ENCODE data around the gene FASTK.

The FASTK gene

DNA sequence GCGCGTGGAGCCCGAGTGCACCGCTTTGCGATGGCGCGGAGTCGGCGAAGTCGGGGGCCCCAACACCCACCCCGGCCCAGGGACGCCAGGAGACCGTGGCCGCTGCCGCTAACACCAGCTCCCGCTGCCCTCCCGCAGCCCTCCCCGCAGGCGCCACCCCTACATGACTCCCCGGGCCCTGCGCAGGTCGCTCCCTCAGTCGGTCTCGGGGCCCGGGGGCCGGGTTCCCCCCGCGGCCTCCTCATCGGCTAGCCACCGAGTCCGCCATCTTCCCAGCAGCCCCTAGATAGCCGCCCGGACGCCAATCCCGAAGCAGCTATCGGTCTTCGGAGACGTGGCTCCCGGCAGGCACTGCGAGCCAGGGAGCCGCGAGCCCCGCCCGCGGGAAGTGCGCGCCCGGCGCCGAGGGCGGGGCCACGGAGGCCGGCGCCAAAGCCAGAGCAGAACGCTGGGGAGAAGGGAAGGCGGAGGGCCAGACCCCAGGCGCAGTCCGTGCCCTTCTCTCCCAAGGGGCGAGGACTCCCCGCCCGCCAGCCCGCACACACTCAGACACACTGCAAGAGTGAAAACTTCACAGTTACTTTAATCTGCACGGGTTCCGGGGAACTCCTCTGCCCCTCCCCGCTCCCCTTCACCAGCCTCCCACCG, at the start of gene FASTK:
TSS of gene FASTK (minus strand) at position 288 of the 648 bp plus-strand sequence. CDS start at position 245, 43 bp downstream.
- DNase-seq: peak; percentile 23 to 53

DNA sequence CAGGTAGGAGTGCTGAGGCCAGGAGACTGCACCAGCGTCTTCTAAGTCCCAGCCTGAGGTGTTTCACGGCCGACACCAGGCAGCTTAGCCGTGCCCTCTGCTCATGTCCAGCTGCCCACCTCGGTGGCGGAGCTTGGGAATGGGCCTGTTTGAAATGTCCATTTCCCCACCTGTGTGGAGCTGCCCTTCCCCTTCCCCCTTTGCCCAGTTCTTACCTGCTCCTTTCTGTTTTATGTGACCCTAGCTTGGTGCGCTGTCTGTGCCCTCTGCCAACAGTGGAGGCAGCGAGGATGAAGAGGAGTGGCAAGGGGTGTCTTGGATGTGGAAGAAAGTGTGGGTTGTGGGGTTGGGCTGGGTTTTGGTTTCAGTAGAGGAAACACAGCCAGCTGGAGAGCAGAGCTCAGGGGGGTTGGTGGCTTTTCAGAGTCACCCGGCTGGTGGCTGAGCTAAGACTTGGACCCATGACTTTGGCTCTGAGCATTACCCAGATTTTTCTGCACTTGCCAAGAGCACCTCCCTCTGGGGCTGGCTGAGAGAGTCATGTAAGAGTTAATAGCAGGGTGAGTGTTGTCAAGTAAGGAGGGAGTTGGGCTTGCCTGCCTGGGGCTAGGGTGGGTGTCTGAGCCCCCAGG, 49.5 kb upstream of the FASTK start:
- no peak for DNase-seq

GRCh38 chr7:151129117-151129959, 48.7 kb upstream of the FASTK start:
- no peak for DNase-seq

DNA sequence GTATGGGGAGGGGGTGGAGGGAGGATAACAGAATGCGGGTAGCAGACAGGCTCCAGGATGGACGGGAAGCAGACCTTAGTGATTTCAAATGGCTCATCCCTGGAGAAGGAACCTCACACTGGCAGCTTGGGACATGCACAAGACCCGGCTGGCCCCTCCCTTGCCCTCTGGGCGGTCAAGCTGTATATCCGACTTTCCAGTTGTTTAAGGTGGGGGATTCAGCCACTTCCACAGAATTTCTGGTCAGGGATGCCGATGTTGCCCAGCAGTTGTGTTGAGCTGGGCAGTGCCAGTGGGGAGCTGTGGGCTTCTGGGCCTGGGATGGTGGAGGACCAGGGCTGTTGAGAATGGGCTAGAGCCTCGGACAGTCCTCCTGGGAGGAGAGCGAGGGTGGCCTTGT, 48.1 kb upstream of the FASTK start:
- no peak for DNase-seq

DNA sequence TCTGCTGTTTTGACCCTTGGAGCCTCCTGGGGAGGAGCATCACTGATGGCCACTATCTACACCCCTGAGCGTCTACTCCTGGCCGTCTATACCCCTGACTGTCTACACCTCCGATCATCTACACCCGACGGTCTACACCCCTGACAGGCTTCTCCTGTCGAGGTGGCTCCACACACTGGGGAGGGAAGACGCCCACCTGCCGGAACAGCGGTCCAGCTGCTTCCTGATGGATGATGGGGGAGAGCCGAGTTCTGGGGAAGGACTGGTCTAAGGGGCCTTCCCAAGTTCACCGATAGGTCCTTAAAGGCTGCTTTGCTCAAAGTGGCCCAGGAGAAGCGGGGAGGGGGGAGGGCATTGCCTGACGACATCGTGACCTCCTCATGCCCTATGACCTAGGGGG, 47.5 kb upstream of the FASTK start:
- DNase-seq: no peak

- DNase-seq: no peak
These were observed 46.0 kb upstream of the FASTK start for GRCh38 chr7:151126491-151127137.

DNA sequence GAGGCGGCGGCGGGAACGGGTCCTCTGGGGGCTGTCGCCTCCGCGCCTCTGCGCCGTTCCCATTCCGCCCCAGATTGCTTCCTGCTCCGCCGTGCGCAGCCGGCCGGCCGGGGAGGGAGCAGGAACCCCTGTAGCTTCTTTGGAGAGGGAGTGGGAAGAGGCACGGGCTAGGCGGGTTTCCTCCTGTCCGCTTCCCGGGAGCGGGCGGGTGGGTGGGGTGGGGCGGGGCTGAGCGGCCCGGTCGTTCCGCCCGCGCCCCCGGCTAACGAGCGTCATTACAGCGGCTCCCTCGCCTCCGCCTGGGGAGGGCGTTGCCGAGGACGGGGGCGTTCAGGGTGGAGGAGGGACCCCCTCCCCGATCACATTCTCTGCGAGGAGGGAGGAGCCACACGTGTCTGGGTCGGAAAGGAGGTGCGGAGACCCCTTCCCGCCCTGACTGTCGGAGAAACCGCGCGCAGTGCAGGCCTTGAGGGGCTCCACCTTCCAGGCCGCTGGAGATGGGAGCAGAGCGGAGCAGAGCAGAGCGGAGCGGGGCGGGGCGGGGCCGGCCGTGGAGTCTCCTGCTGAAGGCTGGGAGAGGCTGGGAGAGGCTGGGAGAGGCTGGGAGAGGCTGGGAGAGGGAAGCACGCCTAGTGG, 45.4 kb upstream of the FASTK start:
- DNase-seq: no peak

DNA sequence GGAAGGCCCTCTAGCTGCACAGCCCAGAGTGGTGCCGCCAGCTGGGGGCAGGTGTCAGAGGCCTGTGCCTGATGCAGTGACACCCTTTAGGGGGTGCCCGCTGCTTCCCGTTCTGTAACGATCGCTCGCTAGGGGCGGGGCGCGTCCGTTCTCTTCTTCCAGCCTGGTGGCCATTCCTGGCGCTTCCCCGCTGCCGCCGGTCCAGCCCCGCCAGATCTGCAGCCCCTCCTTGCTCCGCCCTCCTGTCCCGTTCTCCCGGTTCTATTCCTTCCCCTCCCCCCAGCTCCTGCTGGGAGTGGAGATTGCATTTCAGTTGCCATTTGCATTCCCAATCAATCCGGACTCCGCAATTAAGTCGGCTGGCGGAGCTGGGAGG, 44.8 kb upstream of the FASTK start:
- DNase-seq: no peak

DNA sequence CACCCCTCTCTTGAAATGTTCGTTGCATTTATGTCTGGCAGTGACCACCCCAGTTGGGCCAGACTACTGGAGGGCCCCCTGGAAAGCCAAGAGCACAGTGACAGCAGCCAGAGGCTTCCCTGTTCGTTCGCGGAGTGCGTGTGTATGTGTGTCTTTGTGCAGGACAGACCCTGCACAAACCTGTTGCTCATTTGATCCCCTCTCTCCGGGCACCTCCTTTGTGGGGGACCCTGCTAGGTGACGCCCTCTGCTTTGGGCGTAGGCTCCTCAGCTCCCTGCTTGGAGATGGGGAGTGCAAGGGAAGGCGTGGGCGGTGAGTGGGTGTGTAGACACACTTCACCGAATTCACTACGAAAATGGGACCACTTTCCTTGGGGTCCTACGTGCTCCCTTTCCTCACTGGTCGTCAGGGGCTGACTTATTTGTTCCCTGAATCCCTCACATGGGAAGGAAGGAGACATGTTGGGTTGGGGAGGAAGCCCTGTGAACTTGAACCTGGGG, 44.3 kb upstream of the FASTK start:
- DNase-seq: no peak

DNA sequence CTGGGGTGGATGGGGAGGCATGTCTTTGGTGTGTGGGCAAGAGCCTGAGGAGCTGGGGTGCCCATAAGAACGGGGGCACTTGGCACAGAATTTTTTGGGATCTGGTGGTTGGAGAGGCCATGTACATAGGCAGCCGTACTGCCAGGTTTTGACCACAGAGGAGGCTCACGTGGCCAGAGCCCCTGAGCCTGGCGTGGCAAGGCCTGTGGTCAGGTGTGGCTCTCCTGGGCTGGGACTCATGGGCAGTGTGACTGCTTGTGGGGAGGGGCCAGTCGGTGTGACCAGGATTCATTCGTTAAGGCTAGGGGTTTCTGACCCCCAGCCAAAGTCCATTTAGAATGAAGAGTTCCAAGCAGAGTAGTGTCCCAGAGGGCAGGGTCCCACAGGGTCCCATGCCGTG, 43.9 kb upstream of the FASTK start:
- DNase-seq: no peak

GRCh38 chr7:151123822-151124464, 43.3 kb upstream of the FASTK start:
- DNase-seq: peak; percentile 14 to 80

- no peak for DNase-seq
These were observed 42.7 kb upstream of the FASTK start for GRCh38 chr7:151123158-151123821.

- no peak for DNase-seq
These were observed 42.2 kb upstream of the FASTK start for GRCh38 chr7:151122796-151123157.

GRCh38 chr7:151122276-151122675, 41.7 kb upstream of the FASTK start:
- no peak for DNase-seq

- no peak for DNase-seq
These were observed 41.0 kb upstream of the FASTK start for GRCh38 chr7:151121380-151122170.

GRCh38 chr7:151120896-151121295, 40.3 kb upstream of the FASTK start:
- no peak for DNase-seq

DNA sequence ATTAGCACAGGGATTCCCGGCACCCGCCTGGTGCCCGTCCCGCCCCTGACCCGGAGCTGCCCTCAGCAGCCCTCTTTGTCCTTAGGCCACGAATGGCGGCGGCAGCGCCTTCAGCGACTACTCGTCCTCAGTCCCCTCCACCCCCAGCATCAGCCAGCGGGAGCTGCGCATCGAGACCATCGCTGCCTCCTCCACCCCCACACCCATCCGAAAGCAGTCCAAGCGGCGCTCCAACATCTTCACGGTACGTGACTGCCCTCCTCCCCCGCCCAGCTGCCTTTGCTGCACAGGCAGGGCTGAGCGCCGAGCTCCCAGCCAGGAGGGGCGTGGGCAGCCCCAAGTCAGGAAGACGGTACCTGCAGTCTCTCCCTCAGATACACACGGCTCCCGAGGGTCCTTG, 39.3 kb upstream of the FASTK start:
- DNase-seq: no peak

DNA sequence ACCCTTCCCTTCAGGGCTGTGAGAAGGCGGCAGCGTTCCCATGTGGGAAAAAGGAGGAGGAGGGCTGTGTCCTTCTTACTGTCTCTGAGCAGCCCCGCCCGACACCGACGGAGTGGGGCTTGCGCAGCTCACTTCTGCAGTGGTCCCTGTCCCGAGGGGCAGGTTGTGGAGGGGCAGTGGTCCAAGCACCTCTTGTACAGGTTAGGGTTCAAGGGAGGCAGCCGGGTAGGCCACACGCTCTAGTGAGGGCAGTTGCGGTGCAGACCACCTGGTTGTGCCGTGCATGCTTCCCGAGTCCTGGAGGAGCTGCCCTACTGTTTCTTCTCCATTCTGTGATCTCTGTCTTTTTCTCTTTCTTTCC, 38.4 kb upstream of the FASTK start:
- no peak for DNase-seq

- DNase-seq: no peak
These were observed 37.8 kb upstream of the FASTK start for GRCh38 chr7:151118108-151119054.

DNA sequence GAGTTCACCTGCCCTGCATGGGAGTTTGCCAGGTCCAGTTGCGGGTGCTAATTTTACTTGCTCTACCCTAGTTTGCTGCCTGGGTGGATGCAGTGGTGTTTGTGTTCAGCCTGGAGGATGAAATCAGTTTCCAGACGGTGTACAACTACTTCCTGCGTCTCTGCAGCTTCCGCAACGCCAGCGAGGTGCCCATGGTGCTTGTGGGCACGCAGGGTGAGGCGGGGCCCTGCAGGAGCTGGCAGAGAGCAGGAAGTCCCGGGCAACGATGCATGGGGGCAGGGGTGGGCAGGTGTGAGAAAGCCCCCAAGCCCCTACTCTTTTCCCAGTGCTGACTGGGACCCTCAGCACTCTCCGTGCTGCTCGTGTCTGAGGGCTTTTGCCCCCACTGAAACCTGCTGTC, 37.0 kb upstream of the FASTK start:
- no peak for DNase-seq
